Parathyroid adenoma (tissue), 2 donors: Measurements from ENCODE around the gene PIP4K2B.
A peak's percentile ranks its signal among the peaks of the same experiment; 100 is the strongest.

Experiments used
- H2AFZ ChIP-seq: fragments of 300-600 bp; sonication (generic); one replicate; pipeline ENCODE4 v1.7.0; 2017; ENCODE audit warnings: antibody characterized with exemption, mild to moderate bottlenecking
- H3K27ac ChIP-seq: fragments of 300-600 bp; sonication (generic); one replicate; pipeline ENCODE4 v1.7.0; 2017
- H3K27me3 ChIP-seq: fragments of 300-600 bp; sonication (generic); one replicate; pipeline ENCODE4 v1.7.0; 2017; ENCODE audit warnings: low read length; ENCODE audit not compliant: control insufficient read depth, insufficient read depth
- H3K36me3 ChIP-seq: fragments of 300-600 bp; sonication (generic); one replicate; pipeline ENCODE4 v1.7.0; 2017; ENCODE audit warnings: low read length; ENCODE audit not compliant: control insufficient read depth, insufficient read depth
- H3K4me1 ChIP-seq: fragments of 300-600 bp; sonication (generic); one replicate; pipeline ENCODE4 v1.7.0; 2017; ENCODE audit warnings: control low read depth
- H3K4me2 ChIP-seq: fragments of 300-600 bp; sonication (generic); one replicate; pipeline ENCODE4 v1.7.0; 2017; ENCODE audit warnings: low read length
- H3K4me3 ChIP-seq: fragments of 300-600 bp; sonication (generic); one replicate; pipeline ENCODE4 v1.7.0; 2017; ENCODE audit warnings: low read depth, low read length
- H3K79me2 ChIP-seq: fragments of 300-600 bp; sonication (generic); one replicate; pipeline ENCODE4 v1.7.0; 2017; ENCODE audit warnings: control low read depth
- H3K9ac ChIP-seq: fragments of 300-600 bp; sonication (generic); one replicate; pipeline ENCODE4 v1.7.0; 2017; ENCODE audit warnings: mild to moderate bottlenecking
- H3K9me3 ChIP-seq: fragments of 300-600 bp; sonication (generic); one replicate; pipeline ENCODE4 v1.7.0; 2017; ENCODE audit warnings: low read length; ENCODE audit not compliant: control insufficient read depth
- TF ChIP-seq, protein P1 (sequence below): fragments of 300-600 bp; sonication (generic); IDR thresholded peaks from one replicate; pipeline ENCODE4 v1.7.0; 2017; ENCODE audit warnings: antibody characterized with exemption, mild to moderate bottlenecking
- donor health status: primary hyperparathyroidism.

The PIP4K2B gene

DNA sequence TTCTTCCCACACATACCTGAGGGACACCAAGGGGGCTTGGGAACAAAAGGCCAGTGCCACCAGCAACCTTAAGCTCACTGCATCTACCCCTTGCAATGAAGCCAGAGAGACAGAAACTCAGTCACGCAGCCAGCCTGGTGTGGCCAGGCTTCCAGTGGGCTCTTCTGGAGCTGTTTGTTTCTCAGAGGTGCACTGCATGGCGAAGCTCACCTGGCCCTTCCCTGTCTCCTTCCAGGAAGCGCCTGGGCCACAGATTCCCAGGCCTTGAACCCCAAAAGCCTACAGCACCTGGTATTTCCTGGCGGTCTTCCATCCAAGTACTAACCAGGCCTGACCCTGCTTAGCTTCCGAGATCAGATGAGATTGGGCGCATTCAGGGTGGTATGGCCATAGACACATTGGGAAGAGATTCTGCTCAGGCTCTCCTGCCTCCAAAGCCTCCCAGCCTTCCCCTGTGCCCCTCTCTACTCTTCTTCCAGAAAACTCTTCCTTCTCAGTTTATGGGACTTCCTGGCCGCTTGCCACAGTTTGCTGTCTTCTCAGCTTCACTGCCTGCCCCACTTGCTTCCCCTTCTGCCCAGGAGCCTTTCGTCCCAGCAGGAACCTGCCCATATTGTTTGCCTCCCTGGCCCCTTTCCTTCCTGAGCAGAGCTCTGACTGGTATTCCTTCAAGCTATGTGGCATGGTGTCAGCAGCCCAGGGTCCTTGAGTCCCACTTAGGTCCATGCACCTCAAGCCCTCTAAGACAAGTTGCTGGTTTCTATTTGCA, 67.6 kb downstream of the PIP4K2B start:
- Histone ChIP-seq H3K79me2 (no peaks in the 10 kb centered on the region), H3K4me2 (peak overlapping the region; percentile 97), H3K27ac (peak overlapping the region; percentile 90), H2AFZ (no peak overlapping the region), H3K4me1 (peaks cover 19% of the 10 kb centered on the region), H3K4me3 (peak overlapping the region; percentile 73), H3K9me3 (no peaks in the 10 kb centered on the region), H3K9ac (no peak overlapping the region), H3K36me3 (no peaks in the 10 kb centered on the region), H3K27me3 (no peaks in the 10 kb centered on the region)
- TF ChIP-seq, protein P1, sequence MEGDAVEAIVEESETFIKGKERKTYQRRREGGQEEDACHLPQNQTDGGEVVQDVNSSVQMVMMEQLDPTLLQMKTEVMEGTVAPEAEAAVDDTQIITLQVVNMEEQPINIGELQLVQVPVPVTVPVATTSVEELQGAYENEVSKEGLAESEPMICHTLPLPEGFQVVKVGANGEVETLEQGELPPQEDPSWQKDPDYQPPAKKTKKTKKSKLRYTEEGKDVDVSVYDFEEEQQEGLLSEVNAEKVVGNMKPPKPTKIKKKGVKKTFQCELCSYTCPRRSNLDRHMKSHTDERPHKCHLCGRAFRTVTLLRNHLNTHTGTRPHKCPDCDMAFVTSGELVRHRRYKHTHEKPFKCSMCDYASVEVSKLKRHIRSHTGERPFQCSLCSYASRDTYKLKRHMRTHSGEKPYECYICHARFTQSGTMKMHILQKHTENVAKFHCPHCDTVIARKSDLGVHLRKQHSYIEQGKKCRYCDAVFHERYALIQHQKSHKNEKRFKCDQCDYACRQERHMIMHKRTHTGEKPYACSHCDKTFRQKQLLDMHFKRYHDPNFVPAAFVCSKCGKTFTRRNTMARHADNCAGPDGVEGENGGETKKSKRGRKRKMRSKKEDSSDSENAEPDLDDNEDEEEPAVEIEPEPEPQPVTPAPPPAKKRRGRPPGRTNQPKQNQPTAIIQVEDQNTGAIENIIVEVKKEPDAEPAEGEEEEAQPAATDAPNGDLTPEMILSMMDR, result no peak

- peak overlapping the region; percentile 97 for H3K4me2 ChIP-seq
- peak overlapping the region; percentile 73 for H3K4me3 ChIP-seq
- peak overlapping the region; percentile 61 for H3K9ac ChIP-seq
- H2AFZ ChIP-seq, result peak overlapping the region; percentile 95
- H3K27me3 ChIP-seq, result no peaks in the 10 kb centered on the region
- TF ChIP-seq, protein P1, result no peak
- H3K79me2 ChIP-seq, result no peaks in the 10 kb centered on the region
- H3K9me3 ChIP-seq, result no peaks in the 10 kb centered on the region
- no peaks in the 10 kb centered on the region for H3K36me3 ChIP-seq
- H3K4me1 ChIP-seq, result peaks cover 19% of the 10 kb centered on the region
- peak overlapping the region; percentile 90 for H3K27ac ChIP-seq
Observed at GRCh38 chr17:38730526-38731379, 68.6 kb downstream of the PIP4K2B start.

- TF ChIP-seq, protein P1, result peak; percentile 59
- Histone ChIP-seq H3K4me1 (peaks cover 22% of the 10 kb centered on the region), H3K9me3 (no peaks in the 10 kb centered on the region)
Observed at GRCh38 chr17:38729886-38730525, 69.3 kb downstream of the PIP4K2B start, which contains the start of gene CISD3. Gene CISD3, plus strand, starts transcription at chr17:38730341. Its CDS starts 18 bp downstream, at chr17:38730359.

DNA sequence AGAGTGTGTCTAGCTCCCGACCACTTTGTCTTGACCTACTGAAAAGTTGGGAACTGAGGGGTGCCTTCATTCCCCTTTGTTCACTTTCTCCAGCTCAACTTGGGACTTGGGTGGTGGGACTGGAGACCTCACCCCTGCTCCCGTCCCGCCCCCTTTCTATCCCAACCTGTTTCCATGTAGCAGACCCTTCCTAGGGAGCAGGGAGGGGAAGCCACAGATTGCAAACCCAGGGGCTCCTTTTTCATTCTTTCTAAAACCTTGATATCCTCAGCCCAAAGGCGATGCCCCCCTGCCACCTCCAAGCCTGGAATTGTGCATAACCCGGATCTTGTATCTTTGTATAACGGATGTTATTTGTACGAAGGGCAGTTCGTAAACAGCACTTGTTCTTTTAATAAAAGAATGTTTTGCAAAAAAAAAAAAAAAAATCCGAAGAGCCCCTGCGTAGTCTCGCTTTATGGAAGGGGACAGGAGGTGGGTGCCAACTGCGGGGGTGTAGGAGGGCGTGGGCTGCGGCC, 69.9 kb downstream of the PIP4K2B start:
- peaks cover 26% of the 10 kb centered on the region for H3K4me1 ChIP-seq
- H3K9ac ChIP-seq, result peak overlapping the region; percentile 53
- H3K4me2 ChIP-seq, result peak overlapping the region; percentile 77
- no peaks in the 10 kb centered on the region for H3K27me3 ChIP-seq
- peak overlapping the region; percentile 80 for H2AFZ ChIP-seq
- no peaks in the 10 kb centered on the region for H3K36me3 ChIP-seq
- no peaks in the 10 kb centered on the region for H3K79me2 ChIP-seq
- H3K27ac ChIP-seq, result peak overlapping the region; percentile 65
- peak overlapping the region; percentile 48 for H3K4me3 ChIP-seq
- TF ChIP-seq, protein P1, result no peak
- no peaks in the 10 kb centered on the region for H3K9me3 ChIP-seq

More at GRCh38 chr17:38729886-38730525, 69.3 kb downstream of the PIP4K2B start, which contains the start of gene CISD3:
- H2AFZ ChIP-seq, result peak within 1 kb of the TSS; percentile 95
- H3K9ac ChIP-seq, result peak within 1 kb of the TSS; percentile 61
- H3K79me2 ChIP-seq, result no peaks in the 10 kb centered on the region
- no peaks in the 10 kb centered on the region for H3K36me3 ChIP-seq
- peak within 1 kb of the TSS; percentile 90 for H3K27ac ChIP-seq
- H3K4me3 ChIP-seq, result peak within 1 kb of the TSS; percentile 73
- peak within 1 kb of the TSS; percentile 97 for H3K4me2 ChIP-seq
- H3K27me3 ChIP-seq, result no peaks in the 10 kb centered on the region
